Measurements from ENCODE around the gene PIMREG.

Gene PIMREG

GRCh38 chr17:6446516-6447100 is 2.4 kb downstream of the PIMREG start:
- no peak overlapping the region for H3K4me3 ChIP-seq (ENCODE audit: low read depth, low read length)
- no peak for DNase-seq (ENCODE audit: low read depth, low spot score)
- in situ Hi-C loops (cut with HindIII; ENCODE audit: low sequenced_read_pairs), result no loop called here
- TF ChIP-seq CTCF (IDR thresholded peaks at IDR 0.05; ENCODE audit: low read depth, low read length), result no peak

GRCh38 chr17:6448473-6448872 is 4.2 kb downstream of the PIMREG start:
- H3K4me3 ChIP-seq (ENCODE audit: low read depth, low read length), result no peak overlapping the region
- no peak for DNase-seq (ENCODE audit: low read depth, low spot score)
- in situ Hi-C loops (cut with HindIII; ENCODE audit: low sequenced_read_pairs), result no loop called here
- no peak for TF ChIP-seq CTCF (IDR thresholded peaks at IDR 0.05; ENCODE audit: low read depth, low read length)

- no peak for DNase-seq (ENCODE audit: low read depth, low spot score)
- H3K4me3 ChIP-seq (ENCODE audit: low read depth, low read length), result no peak overlapping the region
- TF ChIP-seq CTCF (IDR thresholded peaks at IDR 0.05; ENCODE audit: low read depth, low read length), result no peak
- in situ Hi-C loops (cut with HindIII; ENCODE audit: low sequenced_read_pairs), result no loop called here
Observed at GRCh38 chr17:6449307-6449706, 5.1 kb downstream of the PIMREG start.

GRCh38 chr17:6450926-6451832 is 6.9 kb downstream of the PIMREG start:
- no peak for TF ChIP-seq CTCF (IDR thresholded peaks at IDR 0.05; ENCODE audit: low read depth, low read length)
- in situ Hi-C loops (cut with HindIII; ENCODE audit: low sequenced_read_pairs), result no loop called here
- H3K4me3 ChIP-seq (ENCODE audit: low read depth, low read length), result no peak overlapping the region
- DNase-seq (ENCODE audit: low read depth, low spot score), result no peak

- TF ChIP-seq CTCF (IDR thresholded peaks at IDR 0.05; ENCODE audit: low read depth, low read length), result no peak
- H3K4me3 ChIP-seq (ENCODE audit: low read depth, low read length), result no peak overlapping the region
- in situ Hi-C loops (cut with HindIII; ENCODE audit: low sequenced_read_pairs), result no loop called here
- DNase-seq (ENCODE audit: low read depth, low spot score), result no peak
Observed at GRCh38 chr17:6452471-6453266, 8.4 kb downstream of the PIMREG start.

- no peak for DNase-seq (ENCODE audit: low read depth, low spot score)
- in situ Hi-C loops (cut with HindIII; ENCODE audit: low sequenced_read_pairs), result no loop called here
- no peak overlapping the region for H3K4me3 ChIP-seq (ENCODE audit: low read depth, low read length)
- TF ChIP-seq CTCF (IDR thresholded peaks at IDR 0.05; ENCODE audit: low read depth, low read length), result no peak
Observed at GRCh38 chr17:6453279-6454024, 9.2 kb downstream of the PIMREG start.
